ENCODE data around the gene ZSWIM2. TPM values are rescaled to one million over a fixed set of nuclear protein-coding genes. Genes with fewer than 3 reads are reported as not detected.

Gene ZSWIM2
- total and polyA plus RNA-seq, 2 of the 4 experiments (the other 2 are of a cell fraction) = 0.09 TPM; not detected in 1

DNA sequence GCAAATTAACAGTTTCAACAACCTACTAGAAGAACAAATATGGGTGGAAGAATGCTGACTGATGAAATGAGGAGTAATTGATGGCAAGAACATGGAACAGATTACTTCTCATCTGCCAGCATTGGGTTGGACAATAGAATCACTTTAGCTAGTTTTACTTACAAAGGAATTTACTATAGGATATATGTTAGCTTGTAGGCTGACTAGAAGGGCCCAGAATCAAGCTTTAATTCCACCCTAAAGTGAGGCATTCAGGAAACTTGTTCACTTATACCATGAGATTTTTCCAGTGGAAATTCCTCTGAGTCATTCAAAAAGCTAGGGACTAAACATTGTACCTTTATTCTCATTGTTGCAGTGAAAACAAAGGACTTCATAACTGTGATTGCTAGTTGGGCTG is 5.0 kb upstream of the ZSWIM2 start:
- Histone ChIP-seq H3K4me2 (ENCODE audit: low read depth, low read length) (no peak overlapping the region), H2BK120ac (ENCODE audit: low read depth, low read length) (no peak overlapping the region), H3K9me1 (ENCODE audit: insufficient read depth, low read length) (no peaks in the 10 kb centered on the region; the same call in 1 of the 2 replicates), H3K27ac (ENCODE audit: insufficient read depth, low read length) (no peak overlapping the region), H3K27me3 (ENCODE audit: control insufficient read depth, insufficient read depth, low read length) (no peaks in the 10 kb centered on the region), H4K8ac (ENCODE audit: low read depth in 2 of 2, low read length in 2 of 2) (no peak overlapping the region), H2BK20ac (ENCODE audit: low read depth, low read length) (no peak overlapping the region), H3K56ac (ENCODE audit: extremely low read depth, insufficient read depth, low read length) (no peak overlapping the region), H2BK5ac (ENCODE audit: low read depth, low read length, poor library complexity, severe bottlenecking) (no peak overlapping the region), H3K14ac (replicated peaks; ENCODE audit: low read depth, low read length) (no peak overlapping the region), H2BK15ac (ENCODE audit: low read depth, low read length) (no peak overlapping the region), H2AK5ac (ENCODE audit: low read depth, low read length) (no peak overlapping the region), H3K4me1 (ENCODE audit: control insufficient read depth, insufficient read depth, low read length) (peaks cover 3% of the 10 kb centered on the region; the same call in 1 of the 2 replicates), H3K9me3 (ENCODE audit: control insufficient read depth, insufficient read depth, low read length) (no peaks in the 10 kb centered on the region), H3K4ac (ENCODE audit: low read depth, low read length) (no peak overlapping the region), H3K79me1 (ENCODE audit: low read depth in 1 of 2, low read length in 2 of 2) (no peaks in the 10 kb centered on the region), H3K23ac (ENCODE audit: low read depth, low read length) (no peak overlapping the region), H3K36me3 (ENCODE audit: control insufficient read depth, insufficient read depth, low read length) (no peaks in the 10 kb centered on the region), H3K18ac (ENCODE audit: low read depth, low read length) (no peak overlapping the region), H4K91ac (ENCODE audit: insufficient read depth, low read depth, low read length) (no peak overlapping the region), H4K5ac (ENCODE audit: low read depth, low read length) (no peak overlapping the region), H2AK9ac (replicated peaks; ENCODE audit: low read depth, low read length, poor library complexity) (no peak overlapping the region), H3K9ac (ENCODE audit: low read depth, low read length) (no peak overlapping the region), H4K20me1 (ENCODE audit: insufficient read depth, low read length) (no peaks in the 10 kb centered on the region), H2AFZ (replicated peaks; ENCODE audit: low read length, poor library complexity) (no peak overlapping the region), H3K4me3 (ENCODE audit: insufficient read depth, low read depth, low read length) (no peak overlapping the region)
- no TSS peak for BruUV-seq (replicated peaks)
- ATAC-seq (ENCODE audit: low read depth) (no peak), DNase-seq (peak; percentile 46)
- ChIA-PET CTCF (interaction anchor here (0.8 to 1.6 kb wide), 2 partner anchors 9 to 14 kb away, joined by 3 to 4 read pairs; no protein-coding TSS in a partner anchor), POLR2A (ENCODE audit: unreplicated experiment) (no interaction called here)
- intact Hi-C loops (cut with micrococcal nuclease) (no loop called here), in situ Hi-C loops (cut with MboI; ENCODE audit: low sequenced_read_pairs) (no loop called here), dilution Hi-C loops (cut with HindIII; ENCODE audit: low sequenced_read_pairs, unreplicated experiment) (no loop called here)
- TF ChIP-seq FOS (IDR thresholded peaks at IDR 0.05; ENCODE audit: low read depth, low read length) (no peak), CHD1 (IDR thresholded peaks at IDR 0.05; ENCODE audit: low read depth, low read length) (no peak), MAZ (IDR thresholded peaks at IDR 0.05; ENCODE audit: borderline replicate concordance, low read depth, low read length) (no peak), RCOR1 (IDR thresholded peaks at IDR 0.05; ENCODE audit: insufficient replicate concordance, low read length) (no peak), POLR2A (IDR thresholded peaks at IDR 0.05; ENCODE audit: low read depth, low read length) (no peak), NFE2L2 (IDR thresholded peaks at IDR 0.05; ENCODE audit: low read depth, low read length) (no peak)
- TF ChIP-seq, protein P1, sequence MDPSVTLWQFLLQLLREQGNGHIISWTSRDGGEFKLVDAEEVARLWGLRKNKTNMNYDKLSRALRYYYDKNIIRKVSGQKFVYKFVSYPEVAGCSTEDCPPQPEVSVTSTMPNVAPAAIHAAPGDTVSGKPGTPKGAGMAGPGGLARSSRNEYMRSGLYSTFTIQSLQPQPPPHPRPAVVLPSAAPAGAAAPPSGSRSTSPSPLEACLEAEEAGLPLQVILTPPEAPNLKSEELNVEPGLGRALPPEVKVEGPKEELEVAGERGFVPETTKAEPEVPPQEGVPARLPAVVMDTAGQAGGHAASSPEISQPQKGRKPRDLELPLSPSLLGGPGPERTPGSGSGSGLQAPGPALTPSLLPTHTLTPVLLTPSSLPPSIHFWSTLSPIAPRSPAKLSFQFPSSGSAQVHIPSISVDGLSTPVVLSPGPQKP (IDR thresholded peaks at IDR 0.05; ENCODE audit: borderline replicate concordance, low read depth, low read length) = no peak
